ENCODE results near the gene GNG13.

The GNG13 gene

GRCh38 chr16:792221-792995, 8.1 kb downstream of the GNG13 start:
- Histone ChIP-seq H3K79me2 (ENCODE audit: insufficient read depth, low read depth) (peaks cover 12% of the 10 kb centered on the region; the same call in 1 of the 2 replicates), H2AFZ (ENCODE audit: low read depth) (no peak overlapping the region), H4K20me1 (ENCODE audit: insufficient read depth) (no peaks in the 10 kb centered on the region), H3K27me3 (ENCODE audit: insufficient read depth, low read depth) (no peaks in the 10 kb centered on the region), H3K4me1 (ENCODE audit: low read depth, poor library complexity, severe bottlenecking) (peaks cover 14% of the 10 kb centered on the region), H3K27ac (no peak overlapping the region), H3K9ac (no peak overlapping the region), H3K4me3 (IDR thresholded peaks at IDR 0.05; ENCODE audit: insufficient read depth, low read depth, low read length) (no peak overlapping the region), H3K4me2 (no peak overlapping the region), H3K36me3 (ENCODE audit: insufficient read depth) (no peaks in the 10 kb centered on the region)
- TF ChIP-seq CTCF (conservative IDR thresholded peaks at IDR 0.05; ENCODE audit: low read depth, low read length) = no peak

- Histone ChIP-seq H3K79me2 (ENCODE audit: insufficient read depth, low read depth) (peaks cover 16% of the 10 kb centered on the region; the same call in 1 of the 2 replicates), H3K9ac (no peak overlapping the region), H3K27ac (no peak overlapping the region), H3K4me1 (ENCODE audit: low read depth, poor library complexity, severe bottlenecking) (peaks cover 16% of the 10 kb centered on the region), H3K36me3 (ENCODE audit: insufficient read depth) (no peaks in the 10 kb centered on the region), H2AFZ (ENCODE audit: low read depth) (no peak overlapping the region), H3K4me3 (IDR thresholded peaks at IDR 0.05; ENCODE audit: insufficient read depth, low read depth, low read length) (no peak overlapping the region), H3K27me3 (ENCODE audit: insufficient read depth, low read depth) (no peaks in the 10 kb centered on the region), H4K20me1 (ENCODE audit: insufficient read depth) (no peaks in the 10 kb centered on the region), H3K4me2 (no peak overlapping the region)
- TF ChIP-seq CTCF (conservative IDR thresholded peaks at IDR 0.05; ENCODE audit: low read depth, low read length) = no peak
Measured at GRCh38 chr16:791131-791530, 9.4 kb downstream of the GNG13 start.

GRCh38 chr16:790086-790485, 10.4 kb downstream of the GNG13 start:
- Histone ChIP-seq H3K27ac (no peak overlapping the region), H3K4me3 (IDR thresholded peaks at IDR 0.05; ENCODE audit: insufficient read depth, low read depth, low read length) (no peak overlapping the region), H4K20me1 (ENCODE audit: insufficient read depth) (no peaks in the 10 kb centered on the region), H3K36me3 (ENCODE audit: insufficient read depth) (no peaks in the 10 kb centered on the region), H2AFZ (ENCODE audit: low read depth) (no peak overlapping the region), H3K9ac (no peak overlapping the region), H3K4me1 (ENCODE audit: low read depth, poor library complexity, severe bottlenecking) (peaks cover 10% of the 10 kb centered on the region), H3K27me3 (ENCODE audit: insufficient read depth, low read depth) (no peaks in the 10 kb centered on the region), H3K79me2 (ENCODE audit: insufficient read depth, low read depth) (peaks cover 16% of the 10 kb centered on the region; the same call in 1 of the 2 replicates), H3K4me2 (peak overlapping the region; percentile 93; the same call in 1 of the 2 replicates)
- no peak for TF ChIP-seq CTCF (conservative IDR thresholded peaks at IDR 0.05; ENCODE audit: low read depth, low read length)

- H2AFZ ChIP-seq (ENCODE audit: low read depth) = no peak overlapping the region
- no peaks in the 10 kb centered on the region for H3K27me3 ChIP-seq (ENCODE audit: insufficient read depth, low read depth)
- no peaks in the 10 kb centered on the region for H3K36me3 ChIP-seq (ENCODE audit: insufficient read depth)
- TF ChIP-seq CTCF (conservative IDR thresholded peaks at IDR 0.05; ENCODE audit: low read depth, low read length) = no peak
- H3K4me1 ChIP-seq (ENCODE audit: low read depth, poor library complexity, severe bottlenecking) = peaks cover 10% of the 10 kb centered on the region
- H3K79me2 ChIP-seq (ENCODE audit: insufficient read depth, low read depth) = peaks cover 16% of the 10 kb centered on the region; the same call in 1 of the 2 replicates
- no peaks in the 10 kb centered on the region for H4K20me1 ChIP-seq (ENCODE audit: insufficient read depth)
- no peak overlapping the region for H3K4me3 ChIP-seq (IDR thresholded peaks at IDR 0.05; ENCODE audit: insufficient read depth, low read depth, low read length)
- H3K9ac ChIP-seq = peak overlapping the region; percentile 55; the same call in 1 of the 2 replicates
- peak overlapping the region; percentile 93 for H3K4me2 ChIP-seq
- H3K27ac ChIP-seq = no peak overlapping the region
Measured at GRCh38 chr16:789191-789850, 11.2 kb downstream of the GNG13 start.
